Measurements from ENCODE around the gene EYA2.
A peak's percentile ranks its signal among the peaks of the same experiment; 100 is the strongest.

The EYA2 gene

GRCh38 chr20:46999801-47000465 is 105.3 kb downstream of the EYA2 start:
- FAIRE-seq (no peak), DNase-seq (ENCODE audit: low spot score) (no peak)

GRCh38 chr20:47003223-47003622 is 108.6 kb downstream of the EYA2 start:
- peak; percentile 30 for FAIRE-seq
- DNase-seq (ENCODE audit: low spot score) = no peak

DNA sequence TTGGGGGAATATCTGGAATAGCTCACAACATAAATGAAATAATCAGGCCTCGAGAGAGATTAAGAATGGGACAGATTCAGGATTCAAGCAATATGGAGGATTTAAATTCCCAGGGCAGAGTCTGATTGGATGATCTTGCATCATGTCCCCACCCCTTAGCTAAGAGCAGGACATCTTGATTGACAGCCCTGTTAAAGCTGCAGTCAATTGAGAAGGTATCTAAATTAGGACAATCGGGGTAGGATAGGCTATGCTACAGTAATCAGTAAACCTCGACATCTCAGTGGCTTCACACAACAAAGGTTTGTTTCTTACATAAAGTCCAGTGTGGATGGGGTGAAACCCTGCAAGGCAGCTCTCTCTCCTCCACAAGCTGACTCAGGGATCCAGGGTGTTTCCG is 109.5 kb downstream of the EYA2 start:
- no peak for DNase-seq (ENCODE audit: low spot score)
- no peak for FAIRE-seq

GRCh38 chr20:47007826-47008655 is 113.4 kb downstream of the EYA2 start:
- FAIRE-seq (peak; percentile 13), DNase-seq (ENCODE audit: low spot score) (no peak)

- peak; percentile 98 for FAIRE-seq
Observed at GRCh38 chr20:47008842-47009518, 114.3 kb downstream of the EYA2 start.

DNA sequence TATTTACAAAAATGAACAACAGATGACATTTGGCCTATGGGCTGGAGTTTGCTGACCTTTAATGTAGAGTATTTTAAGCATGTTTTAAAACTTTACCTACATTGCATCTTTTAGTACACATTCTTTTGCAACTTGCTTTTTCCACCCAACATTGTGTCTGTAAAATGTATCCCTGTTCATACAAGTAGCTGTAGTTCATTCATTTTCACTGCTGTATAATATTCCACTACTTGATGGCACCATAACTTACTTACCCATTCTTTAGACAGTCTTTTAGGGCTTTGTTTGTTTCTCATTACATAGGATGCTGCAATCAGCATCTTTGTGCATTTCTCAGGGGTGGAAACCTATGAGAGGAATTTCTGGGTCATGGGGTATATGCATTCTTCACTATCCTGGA is 115.1 kb downstream of the EYA2 start:
- no peak for DNase-seq (ENCODE audit: low spot score)
- FAIRE-seq = no peak

More at GRCh38 chr20:47008842-47009518, 114.3 kb downstream of the EYA2 start:
- no peak for DNase-seq (ENCODE audit: low spot score)

GRCh38 chr20:47011984-47012383 is 117.3 kb downstream of the EYA2 start:
- FAIRE-seq (no peak), DNase-seq (ENCODE audit: low spot score) (no peak)

- DNase-seq (ENCODE audit: low spot score) = no peak
- FAIRE-seq = peak; percentile 55
Observed at GRCh38 chr20:47013606-47014005, 119.0 kb downstream of the EYA2 start.

DNA sequence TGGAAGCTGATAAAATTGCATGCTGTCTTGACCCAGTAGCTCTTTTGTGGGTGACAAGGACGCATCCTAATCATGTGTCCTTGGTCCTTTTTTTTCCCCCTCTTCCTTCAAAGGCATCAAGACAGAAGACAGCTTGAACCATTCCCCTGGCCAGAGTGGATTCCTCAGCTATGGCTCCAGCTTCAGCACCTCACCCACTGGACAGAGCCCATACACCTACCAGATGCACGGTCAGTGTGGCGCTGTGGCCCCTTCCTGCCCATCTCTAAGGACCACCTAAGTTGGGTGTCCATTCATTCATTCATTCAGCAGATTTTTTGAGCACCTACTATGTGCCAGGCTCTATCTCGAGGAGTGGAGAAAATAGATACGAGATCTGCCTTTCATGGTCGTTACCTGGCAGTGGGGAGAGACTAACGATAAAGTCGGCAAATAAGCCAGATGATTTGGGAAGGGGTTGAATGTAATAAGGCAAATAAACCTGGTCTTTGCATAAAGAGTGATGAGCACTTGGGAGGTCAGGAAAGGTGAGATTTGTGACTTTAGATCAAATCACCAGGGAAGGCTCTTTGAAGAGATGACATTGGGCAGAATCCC is 121.5 kb downstream of the EYA2 start:
- peak; percentile 27 for FAIRE-seq
- DNase-seq (ENCODE audit: low spot score) = no peak

DNA sequence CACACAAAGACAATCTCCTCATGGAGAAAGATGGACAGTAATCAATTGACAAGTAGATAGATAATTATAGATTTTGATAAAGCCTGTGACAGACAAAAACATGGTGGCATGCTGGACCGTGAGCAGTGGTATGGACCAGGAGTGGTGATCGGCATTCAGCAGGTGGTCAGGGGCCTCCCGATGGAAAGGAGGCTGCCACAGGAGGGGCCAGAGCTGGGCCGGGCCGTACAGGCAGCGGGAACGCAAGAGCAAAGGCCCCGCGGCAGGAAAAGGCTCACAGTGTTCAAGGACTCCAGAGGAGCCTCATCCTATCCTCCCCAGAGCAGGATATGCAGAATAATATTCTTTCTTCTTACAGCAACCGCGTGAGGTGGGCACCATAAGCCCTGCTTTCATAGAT is 123.7 kb downstream of the EYA2 start:
- FAIRE-seq (no peak), DNase-seq (ENCODE audit: low spot score) (no peak)

- DNase-seq (ENCODE audit: low spot score) (no peak), FAIRE-seq (no peak)
Observed at GRCh38 chr20:47019121-47019824, 124.6 kb downstream of the EYA2 start.

DNA sequence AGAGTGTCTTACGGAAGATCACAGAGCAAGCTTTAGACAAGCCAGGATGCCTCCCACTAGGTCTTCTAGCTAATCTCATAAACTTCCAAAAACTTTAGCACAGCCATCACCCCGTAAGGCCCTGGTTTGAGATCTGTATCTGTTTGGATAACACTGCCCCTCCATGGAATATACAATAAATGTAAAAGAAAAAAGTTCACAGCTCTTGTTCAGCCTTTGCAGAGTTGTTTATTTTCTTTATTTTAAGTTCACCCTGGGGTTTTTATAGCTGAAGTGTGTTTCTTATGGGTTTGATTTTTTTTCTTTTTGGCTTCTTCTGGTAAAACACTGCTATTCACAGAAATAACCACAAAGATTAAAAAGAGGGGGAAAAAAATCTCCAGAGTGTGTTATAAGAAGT is 125.6 kb downstream of the EYA2 start:
- DNase-seq (ENCODE audit: low spot score) = no peak
- FAIRE-seq = peak; percentile 9

GRCh38 chr20:47021850-47022249 is 127.2 kb downstream of the EYA2 start:
- DNase-seq (ENCODE audit: low spot score) (no peak), FAIRE-seq (no peak)

DNA sequence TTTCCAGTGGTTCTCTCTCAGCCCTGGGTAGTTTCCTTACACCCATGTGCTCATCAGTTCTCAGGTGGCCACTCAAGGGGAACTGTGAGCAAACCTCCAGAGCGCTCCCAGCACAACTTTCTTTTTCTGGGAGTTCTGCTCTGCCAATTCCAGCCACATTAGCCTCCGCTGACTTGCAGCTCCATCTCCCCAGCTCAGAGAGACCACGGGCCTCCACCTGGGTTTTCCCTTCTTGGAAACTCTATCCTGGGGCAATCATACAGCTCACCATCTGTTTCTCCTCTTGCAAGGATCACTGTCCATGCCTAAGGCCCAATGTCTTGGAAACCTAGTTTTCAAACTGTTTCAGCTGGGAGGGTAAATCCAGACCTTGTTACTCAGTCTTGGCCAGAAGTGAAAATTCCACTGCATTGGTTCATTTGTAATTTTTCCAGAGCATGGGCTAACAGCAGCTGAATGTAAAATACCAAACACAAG is 129.9 kb downstream of the EYA2 start:
- DNase-seq (ENCODE audit: low spot score) = no peak

DNA sequence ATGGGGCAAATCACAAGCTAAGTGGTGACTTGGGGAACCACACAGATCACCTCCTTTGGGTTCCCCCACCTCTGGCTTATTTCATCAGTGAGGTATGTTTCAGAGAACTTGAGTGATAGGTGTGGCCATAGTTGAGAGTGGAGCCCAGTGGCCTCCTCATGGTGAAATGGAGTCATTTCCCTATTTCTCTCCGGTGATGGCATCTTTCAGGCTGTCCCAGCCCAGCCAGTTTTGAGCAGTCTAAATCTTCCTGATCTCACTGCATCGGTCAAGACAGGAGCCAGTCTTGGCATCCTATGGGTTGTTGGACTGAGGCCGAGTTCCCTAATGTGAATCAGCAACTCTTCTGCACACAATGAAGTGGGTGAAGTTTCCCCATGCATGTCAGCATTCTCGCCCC is 132.4 kb downstream of the EYA2 start:
- no peak for DNase-seq (ENCODE audit: low spot score)
- no peak for FAIRE-seq

More for the DNA sequence above, 129.9 kb downstream of the EYA2 start:
- FAIRE-seq = no peak

- no peak for DNase-seq (ENCODE audit: low spot score)
- FAIRE-seq = no peak
Observed at GRCh38 chr20:47027456-47027855, 132.8 kb downstream of the EYA2 start.

DNA sequence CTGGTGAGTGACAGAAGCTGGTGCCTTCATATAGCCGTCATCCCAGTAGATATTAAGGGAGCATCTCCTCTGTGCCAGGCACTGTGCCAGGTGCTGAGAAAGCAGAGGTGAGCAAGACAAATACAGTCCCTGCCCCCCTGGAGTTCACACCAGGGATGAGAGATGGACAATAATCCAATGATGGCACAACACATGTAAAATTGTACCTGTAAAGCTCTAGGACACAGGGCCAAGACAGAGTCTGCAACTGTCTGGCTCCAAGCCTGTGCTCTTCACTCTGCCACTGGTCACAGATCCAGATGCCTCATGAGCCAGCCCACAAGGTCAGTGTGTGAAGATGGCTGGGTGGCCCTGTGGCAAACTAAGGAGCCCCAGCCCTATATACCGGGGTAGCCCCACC is 133.8 kb downstream of the EYA2 start:
- DNase-seq (ENCODE audit: low spot score) (no peak), FAIRE-seq (no peak)

GRCh38 chr20:47029845-47030244 is 135.2 kb downstream of the EYA2 start:
- no peak for FAIRE-seq
- no peak for DNase-seq (ENCODE audit: low spot score)

- no peak for FAIRE-seq
- no peak for DNase-seq (ENCODE audit: low spot score)
Observed at GRCh38 chr20:47030271-47030810, 135.7 kb downstream of the EYA2 start.

DNA sequence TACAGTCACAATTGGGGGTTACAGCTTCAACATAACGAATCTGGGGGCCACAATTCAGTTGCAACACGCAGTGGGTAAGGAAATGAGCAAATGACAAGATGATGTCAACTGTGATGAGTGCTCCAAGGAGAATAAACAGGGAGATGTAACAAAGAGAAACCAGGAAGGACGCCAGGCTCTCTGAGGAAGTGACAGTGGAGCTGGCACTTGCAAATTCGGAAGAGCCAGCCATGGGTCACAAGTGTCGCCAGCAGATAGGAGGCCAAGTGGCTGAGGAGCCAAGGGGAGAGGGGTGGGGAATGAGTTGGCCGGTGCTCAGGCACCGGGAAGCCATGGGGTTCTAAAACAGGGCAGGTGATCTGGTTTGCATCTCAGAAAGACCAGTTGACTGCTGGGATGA is 136.4 kb downstream of the EYA2 start:
- DNase-seq (ENCODE audit: low spot score) (no peak), FAIRE-seq (no peak)

GRCh38 chr20:47031821-47032220 is 137.2 kb downstream of the EYA2 start:
- FAIRE-seq = no peak
- DNase-seq (ENCODE audit: low spot score) = no peak

Measured in urothelium cell line (cell line).